Gastrocnemius medialis (tissue), 4 donors: ENCODE results near the gene OMP. TPM values are rescaled to one million over a fixed set of nuclear protein-coding genes. Genes with fewer than 3 reads are reported as not detected.

Experiments
- ATAC-seq, 2 donors: fragments of 150-250 bp; one replicate each; pipeline ENCODE4 v1.9.1; 2016
- DNase-seq, 2 donors: peaks; one replicate each; pipeline ENCODE4 v3.0.0-alpha.2; 2019
- H3K27ac ChIP-seq, 4 donors: fragments of 200-600 bp; sonication (generic); 1 replicate in 1 of 4; 2 replicates in 3 of 4; pipeline ENCODE4 v1.5.1; 2016 to 2018; ENCODE audit warnings: mild to moderate bottlenecking in 2 of 4, moderate library complexity in 1 of 4
- H3K27me3 ChIP-seq, 3 donors: fragments of 200-600 bp; sonication (generic) in 2 of 3; 1 replicate in 1 of 3; 2 replicates in 2 of 3; pipeline versions ENCODE4 v1.5.1 to v1.6.0; 2016 to 2019; ENCODE audit warnings: mild to moderate bottlenecking in 1 of 3, moderate library complexity in 1 of 3
- H3K36me3 ChIP-seq, 2 donors: fragments of 200-600 bp; sonication (generic) in 1 of 2; one replicate each; pipeline ENCODE4 v1.5.1; 2017 to 2018
- H3K4me1 ChIP-seq, 2 donors: fragments of 200-600 bp; sonication (generic) in 1 of 2; one replicate each; pipeline ENCODE4 v1.5.1; 2016 to 2017; ENCODE audit warnings: mild to moderate bottlenecking in 2 of 2
- H3K4me3 ChIP-seq, 4 donors: fragments of 200-600 bp; sonication (generic) in 3 of 4; 1 replicate in 1 of 4; 2 replicates in 3 of 4; pipeline ENCODE4 v1.5.1; 2016 to 2019; ENCODE audit warnings: mild to moderate bottlenecking in 2 of 4
- H3K9me3 ChIP-seq, 3 donors: fragments of 200-600 bp; sonication (generic) in 2 of 3; 1 replicate in 1 of 3; 2 replicates in 2 of 3; pipeline ENCODE4 v1.5.1; 2016 to 2019
- CTCF ChIP-seq, 5 experiments: fragments of 450-650 bp in 3 of 5; fragments of 200-600 bp in 2 of 5; sonication (generic) in 2 of 5; IDR thresholded peaks in 4 of 5; conservative IDR thresholded peaks in 1 of 5; 1 replicate in 4 of 5; 2 replicates in 1 of 5; pipeline ENCODE4 v1.5.1; 2016 to 2019; ENCODE audit warnings: antibody characterized with exemption in 5 of 5, mild to moderate bottlenecking in 3 of 5, moderate library complexity in 3 of 5
- POLR2A ChIP-seq, 2 donors: fragments of 450-650 bp; IDR thresholded peaks; one replicate each; pipeline ENCODE4 v1.6.1; 2017; ENCODE audit warnings: antibody characterized with exemption in 2 of 2, mild to moderate bottlenecking in 2 of 2, moderate library complexity in 2 of 2
- in situ Hi-C, 4 donors: fragments of 200-750 bp; cut with MboI; loops; one replicate each; pipeline versions ENCODE4 v1.15.0 to v1.8.0; 2017; ENCODE audit warnings: low sequenced_read_pairs in 4 of 4
- intact Hi-C: fragments of 100-400 bp; cut with DNase I; formaldehyde crosslinking; loops from one replicate; pipeline ENCODE4 v1.15.1; 2023; ENCODE audit warnings: low total_unique reads
- total RNA-seq, 4 donors: library from RNA; depleted of rRNA; stranded (reverse); fragments of >200 nt; gene quantifications; one replicate each; pipeline versions ENCODE4 v1.1.0 to v1.2.3, GENCODE V29; 2016

OMP gene
- total RNA-seq, 4 donors from 2014 or later, result not detected

- DNase-seq (no peak), ATAC-seq (no peak)
- Histone ChIP-seq H3K4me1 (no peaks in the 10 kb centered on the region), H3K27ac (no peak overlapping the region), H3K4me3 (no peak overlapping the region), H3K36me3 (no peaks in the 10 kb centered on the region), H3K27me3 (no peaks in the 10 kb centered on the region), H3K9me3 (no peaks in the 10 kb centered on the region)
- TF ChIP-seq POLR2A (IDR thresholded peaks at IDR 0.05) (no peak), CTCF (IDR thresholded peaks at IDR 0.05 in 4 of 5, conservative IDR thresholded peaks at IDR 0.05 in 1 of 5) (no peak)
- intact Hi-C loops, result no loop called here
- in situ Hi-C loops, result no loop called here
These were observed 42.3 kb downstream of the OMP start for GRCh38 chr11:77144857-77145428.

- Histone ChIP-seq H3K9me3 (no peaks in the 10 kb centered on the region), H3K36me3 (no peaks in the 10 kb centered on the region), H3K27me3 (no peaks in the 10 kb centered on the region), H3K27ac (no peak overlapping the region), H3K4me1 (no peaks in the 10 kb centered on the region), H3K4me3 (no peak overlapping the region)
- TF ChIP-seq CTCF (IDR thresholded peaks at IDR 0.05 in 4 of 5, conservative IDR thresholded peaks at IDR 0.05 in 1 of 5), result no peak
- TF ChIP-seq POLR2A (IDR thresholded peaks at IDR 0.05), result no peak
- intact Hi-C loops, result no loop called here
- no peak for DNase-seq
- in situ Hi-C loops, result no loop called here
- ATAC-seq, result no peak
These were observed 43.8 kb downstream of the OMP start for GRCh38 chr11:77146261-77147035.

DNA sequence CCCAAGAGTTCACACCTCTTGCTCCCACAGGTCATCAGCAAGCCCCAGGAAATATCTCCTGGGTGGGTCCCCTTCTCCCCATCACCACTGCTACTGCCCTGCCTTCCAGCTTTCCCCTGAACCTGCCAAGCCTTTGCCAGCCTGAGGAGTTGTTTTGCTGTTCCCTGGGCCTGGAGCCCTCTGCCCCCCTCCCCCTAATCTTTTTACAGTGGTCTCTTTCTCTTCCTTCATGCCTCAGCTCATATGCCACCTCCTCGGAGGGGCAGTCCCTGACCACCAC lies 44.3 kb downstream of the OMP start:
- H3K4me1 ChIP-seq, result no peaks in the 10 kb centered on the region
- no peak for ATAC-seq

GRCh38 chr11:77147668-77148321 lies 45.2 kb downstream of the OMP start:
- no peaks in the 10 kb centered on the region for H3K27me3 ChIP-seq
- DNase-seq (no peak), ATAC-seq (no peak)
- no peaks in the 10 kb centered on the region for H3K36me3 ChIP-seq
- no peak for TF ChIP-seq CTCF (IDR thresholded peaks at IDR 0.05 in 4 of 5, conservative IDR thresholded peaks at IDR 0.05 in 1 of 5)
- no peak for TF ChIP-seq POLR2A (IDR thresholded peaks at IDR 0.05)
- H3K4me3 ChIP-seq, result no peak overlapping the region
- H3K27ac ChIP-seq, result no peak overlapping the region
- in situ Hi-C loops, result no loop called here
- H3K9me3 ChIP-seq, result no peaks in the 10 kb centered on the region
- no peaks in the 10 kb centered on the region for H3K4me1 ChIP-seq
- intact Hi-C loops, result no loop called here

More for the DNA sequence above, 44.3 kb downstream of the OMP start:
- no peak for DNase-seq
- H3K36me3 ChIP-seq, result no peaks in the 10 kb centered on the region
- H3K4me3 ChIP-seq, result no peak overlapping the region
- TF ChIP-seq CTCF (IDR thresholded peaks at IDR 0.05 in 4 of 5, conservative IDR thresholded peaks at IDR 0.05 in 1 of 5) (no peak), POLR2A (IDR thresholded peaks at IDR 0.05) (no peak)
- H3K9me3 ChIP-seq, result no peaks in the 10 kb centered on the region
- no peak overlapping the region for H3K27ac ChIP-seq
- H3K27me3 ChIP-seq, result no peaks in the 10 kb centered on the region
- intact Hi-C loops, result no loop called here
- in situ Hi-C loops, result no loop called here
